Subcutaneous adipose tissue (tissue), 4 donors: ENCODE results near the gene MNX1. TPM values are rescaled to one million over a fixed set of nuclear protein-coding genes. Genes with fewer than 3 reads are reported as not detected.

Experiments
- CTCF ChIP-seq: fragments of 450-650 bp; IDR thresholded peaks from one replicate; pipeline ENCODE4 v1.5.1; 2016; ENCODE audit warnings: low read depth, mild to moderate bottlenecking, control low read depth, antibody characterized with exemption, moderate library complexity
- total RNA-seq, 4 donors: library from RNA; depleted of rRNA; stranded (reverse); fragments of >200 nt; gene quantifications; one replicate each; pipeline ENCODE4 v1.1.0, GENCODE V29; 2016

The MNX1 gene
- total RNA-seq, 4 donors from 2014 or later = 0.17 TPM; not detected in 3

- no peak for TF ChIP-seq CTCF
Measured at GRCh38 chr7:156985101-156985992, 25.1 kb downstream of the MNX1 start.

- no peak for TF ChIP-seq CTCF
Measured at GRCh38 chr7:156984174-156984891, 26.1 kb downstream of the MNX1 start.

GRCh38 chr7:156979711-156980110 lies 30.8 kb downstream of the MNX1 start:
- TF ChIP-seq CTCF = no peak

- no peak for TF ChIP-seq CTCF
Measured at GRCh38 chr7:156979007-156979606, 31.4 kb downstream of the MNX1 start.

GRCh38 chr7:156975620-156976019 lies 34.8 kb downstream of the MNX1 start:
- no peak for TF ChIP-seq CTCF

- no peak for TF ChIP-seq CTCF
Measured at GRCh38 chr7:156969972-156970420, 40.5 kb downstream of the MNX1 start.

- TF ChIP-seq CTCF = no peak
Measured at GRCh38 chr7:156968183-156968582, 42.3 kb downstream of the MNX1 start.
